Activated CD4-positive, alpha-beta T cell treated with anti-CD3 and anti-CD28 coated beads for 36 hours (primary cell): Measurements from ENCODE around the gene CRACR2A. TPM values are rescaled to one million over a fixed set of nuclear protein-coding genes. Genes with fewer than 3 reads are reported as not detected.

Experiments used
- ATAC-seq: fragments of 200-7000 bp; cut with Tn5 transposase; one replicate; pipeline ENCODE4 v1.10.0; 2021; ENCODE audit warnings: mild to moderate bottlenecking, moderate library complexity
- CTCF ChIA-PET: fragments of 350-600 bp; sonication (Branson Sonifier 250); formaldehyde crosslinking; loops from one replicate; lab custom pipeline; 2021; ENCODE audit warnings: antibody characterized with exemption; lab: Charles Lee
- POLR2A ChIA-PET: fragments of 350-600 bp; sonication (Branson Sonifier 250); formaldehyde crosslinking; loops from one replicate; lab custom pipeline; 2021; ENCODE audit warnings: antibody characterized with exemption, inconsistent platforms; lab: Charles Lee
- DNase-seq: peaks from one replicate; pipeline ENCODE4 v3.0.0-alpha.2; 2020
- H3K27ac Mint-ChIP-seq: one replicate; pipeline ENCODE4 v1.8.0; 2021; ENCODE audit warnings: mixed read lengths
- H3K27me3 Mint-ChIP-seq: one replicate; pipeline ENCODE4 v1.8.0; 2021; ENCODE audit warnings: mixed read lengths
- H3K36me3 Mint-ChIP-seq: one replicate; pipeline ENCODE4 v1.8.0; 2021; ENCODE audit warnings: low read depth, mixed read lengths
- H3K4me1 Mint-ChIP-seq: one replicate; pipeline ENCODE4 v1.8.0; 2021; ENCODE audit warnings: mixed read lengths
- H3K4me3 Mint-ChIP-seq: one replicate; pipeline ENCODE4 v1.8.0; 2021; ENCODE audit warnings: mild to moderate bottlenecking, moderate library complexity, mixed read lengths
- H3K9me3 Mint-ChIP-seq: one replicate; pipeline ENCODE4 v1.8.0; 2021; ENCODE audit warnings: low read depth, mixed read lengths
- intact Hi-C, 2 experiments: fragments of 100-400 bp; cut with DNase I in 1 of 2; cut with micrococcal nuclease in 1 of 2; formaldehyde crosslinking; loops; one replicate each; pipeline versions ENCODE4 v1.14.2 to v1.15.1; 2022 to 2024; cut with DNase I, micrococcal nuclease
- total RNA-seq, 2 experiments: library from RNA; stranded (reverse); gene quantifications; one replicate each; pipeline ENCODE4 v1.2.3, GENCODE V29; 2021

The CRACR2A gene
- total RNA-seq, 2 experiments from 2014 or later: 19.2 to 22.5 TPM

GRCh38 chr12:3723916-3724805, 28.7 kb downstream of the CRACR2A start:
- Mint-ChIP-seq H3K4me3 (no peak overlapping the region), H3K27ac (no peak overlapping the region), H3K4me1 (peaks cover 25% of the 10 kb centered on the region), H3K27me3 (no peaks in the 10 kb centered on the region), H3K9me3 (peaks cover 8% of the 10 kb centered on the region), H3K36me3 (peaks cover 58% of the 10 kb centered on the region)
- intact Hi-C loops: no loop called here
- ChIA-PET POLR2A (no interaction called here), CTCF (no interaction called here)
- DNase-seq (no peak), ATAC-seq (no peak)

DNA sequence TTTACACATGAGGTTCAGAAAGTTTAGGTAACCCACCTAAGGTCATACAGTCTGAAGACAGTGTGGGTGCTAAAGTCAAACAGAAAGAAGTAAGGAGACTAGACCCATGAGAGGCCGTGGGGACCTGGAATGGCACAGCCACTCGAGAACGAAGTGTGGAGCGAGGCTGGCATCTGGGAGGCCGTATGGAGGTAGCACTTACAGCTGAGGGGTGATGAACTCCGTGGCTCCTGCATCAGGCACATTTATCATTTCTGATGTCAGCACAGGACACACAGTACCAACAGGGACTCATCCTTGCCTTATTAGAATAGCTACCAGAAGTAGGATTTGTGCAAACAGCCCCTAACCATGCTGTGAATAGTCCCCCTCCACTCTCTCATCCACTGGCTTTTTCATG, 30.5 kb downstream of the CRACR2A start:
- intact Hi-C loops: no loop called here
- H3K9me3 Mint-ChIP-seq: peaks cover 8% of the 10 kb centered on the region
- ATAC-seq (no peak), DNase-seq (no peak)
- CTCF ChIA-PET: no interaction called here
- H3K4me3 Mint-ChIP-seq: no peak overlapping the region
- H3K36me3 Mint-ChIP-seq: peaks cover 62% of the 10 kb centered on the region
- peaks cover 9% of the 10 kb centered on the region for H3K4me1 Mint-ChIP-seq
- H3K27me3 Mint-ChIP-seq: no peaks in the 10 kb centered on the region
- POLR2A ChIA-PET: no interaction called here
- no peak overlapping the region for H3K27ac Mint-ChIP-seq

DNA sequence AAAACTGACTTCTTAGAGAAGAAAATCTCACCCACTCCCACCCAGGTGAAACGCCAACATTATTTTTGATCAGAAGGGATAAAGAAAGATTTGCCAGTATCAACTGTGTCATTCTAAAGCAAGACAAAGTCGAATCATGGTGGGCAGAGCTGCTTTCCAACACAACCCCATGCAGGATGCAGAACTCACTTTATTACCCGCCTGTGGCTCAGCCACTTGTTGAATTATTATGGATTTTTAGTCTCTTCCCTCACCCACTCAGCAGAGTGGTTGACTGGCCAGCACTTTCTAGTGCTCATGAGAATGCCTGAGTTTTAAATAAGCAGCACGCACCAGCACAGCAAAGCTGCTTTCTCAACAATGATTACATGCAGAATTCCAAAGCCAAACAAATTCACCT, 32.1 kb downstream of the CRACR2A start:
- H3K36me3 Mint-ChIP-seq: peaks cover 55% of the 10 kb centered on the region
- DNase-seq (no peak), ATAC-seq (no peak)
- intact Hi-C loops: no loop called here
- H3K4me3 Mint-ChIP-seq: no peak overlapping the region
- H3K4me1 Mint-ChIP-seq: peaks cover 7% of the 10 kb centered on the region
- POLR2A ChIA-PET: no interaction called here
- peaks cover 8% of the 10 kb centered on the region for H3K9me3 Mint-ChIP-seq
- H3K27ac Mint-ChIP-seq: no peak overlapping the region
- CTCF ChIA-PET: interaction anchor here (0.7 to 0.8 kb wide), 2 partner anchors 11 to 204 kb away, joined by 3 to 4 read pairs; no protein-coding TSS in a partner anchor
- no peaks in the 10 kb centered on the region for H3K27me3 Mint-ChIP-seq

DNA sequence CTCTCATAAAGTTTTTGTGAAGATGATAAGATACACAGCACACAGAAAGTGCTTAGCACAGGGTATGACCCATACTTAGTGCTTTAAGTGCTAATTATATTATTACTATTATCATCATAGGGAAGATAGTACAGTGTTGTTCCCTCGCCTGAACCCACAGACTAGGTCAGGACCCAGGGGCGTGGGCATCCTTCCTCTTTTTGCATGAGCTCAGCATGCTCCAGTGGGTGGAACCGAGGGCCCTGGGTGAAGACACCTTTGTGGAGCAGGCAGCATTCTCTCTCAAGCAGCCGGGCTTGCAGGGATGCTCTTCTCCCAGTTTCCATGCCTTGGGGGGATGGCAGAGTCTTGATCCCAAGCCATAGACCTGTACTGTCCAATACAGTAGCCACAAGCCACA, 34.8 kb downstream of the CRACR2A start:
- POLR2A ChIA-PET: no interaction called here
- CTCF ChIA-PET: no interaction called here
- no peaks in the 10 kb centered on the region for H3K27me3 Mint-ChIP-seq
- DNase-seq (no peak), ATAC-seq (no peak)
- intact Hi-C loops: no loop called here
- H3K4me1 Mint-ChIP-seq: peaks cover 11% of the 10 kb centered on the region
- H3K9me3 Mint-ChIP-seq: peaks cover 7% of the 10 kb centered on the region
- H3K27ac Mint-ChIP-seq: no peak overlapping the region
- H3K4me3 Mint-ChIP-seq: no peak overlapping the region
- peaks cover 38% of the 10 kb centered on the region for H3K36me3 Mint-ChIP-seq

DNA sequence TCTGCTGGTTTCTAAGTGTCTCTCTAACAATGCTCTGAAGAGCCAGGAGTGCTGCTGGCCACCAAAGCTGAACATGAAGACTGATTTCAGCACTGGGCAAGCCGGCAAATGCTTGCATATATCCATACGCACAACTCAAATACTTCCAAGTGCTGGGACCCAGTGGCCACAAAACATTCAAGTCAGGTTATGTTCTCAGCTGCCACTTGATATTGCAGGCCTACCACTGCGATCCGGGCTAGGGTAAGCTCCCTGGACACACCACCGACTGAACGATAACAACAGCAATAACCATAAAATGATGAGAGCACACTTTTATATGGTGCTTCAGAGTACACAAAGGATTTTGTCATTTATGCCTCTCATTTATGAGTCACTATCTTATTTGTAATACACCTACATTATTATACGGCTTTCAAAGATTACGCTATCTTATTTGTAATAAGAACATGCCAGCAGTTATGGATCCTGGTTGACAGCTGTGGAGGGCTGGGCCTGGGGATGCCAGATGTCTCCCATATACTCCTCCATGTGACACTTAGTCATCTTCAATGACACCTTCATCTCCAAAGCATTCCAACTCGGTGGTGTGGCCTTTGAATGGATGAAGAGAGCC, 35.5 kb downstream of the CRACR2A start:
- H3K4me3 Mint-ChIP-seq: no peak overlapping the region
- no peak overlapping the region for H3K27ac Mint-ChIP-seq
- no peak for DNase-seq
- no peaks in the 10 kb centered on the region for H3K27me3 Mint-ChIP-seq
- no peaks in the 10 kb centered on the region for H3K9me3 Mint-ChIP-seq
- peaks cover 11% of the 10 kb centered on the region for H3K4me1 Mint-ChIP-seq
- ChIA-PET CTCF (interaction anchor here (1.5 kb wide), 1 partner anchor 9 kb away, joined by 4 read pairs; no protein-coding TSS in a partner anchor), POLR2A (no interaction called here)
- H3K36me3 Mint-ChIP-seq: peaks cover 32% of the 10 kb centered on the region
- no peak for ATAC-seq
- intact Hi-C loops: no loop called here

GRCh38 chr12:3715999-3716398, 36.9 kb downstream of the CRACR2A start:
- intact Hi-C loops: no loop called here
- ChIA-PET CTCF (interaction anchor here (1.5 kb wide), 1 partner anchor 11 kb away, joined by 4 read pairs; no protein-coding TSS in a partner anchor), POLR2A (no interaction called here)
- DNase-seq (no peak), ATAC-seq (no peak)
- Mint-ChIP-seq H3K4me1 (peaks cover 14% of the 10 kb centered on the region), H3K36me3 (peaks cover 36% of the 10 kb centered on the region), H3K4me3 (no peak overlapping the region), H3K9me3 (no peaks in the 10 kb centered on the region), H3K27me3 (no peaks in the 10 kb centered on the region), H3K27ac (no peak overlapping the region)

- Mint-ChIP-seq H3K4me3 (no peak overlapping the region), H3K4me1 (peaks cover 14% of the 10 kb centered on the region), H3K9me3 (no peaks in the 10 kb centered on the region), H3K27me3 (no peaks in the 10 kb centered on the region), H3K36me3 (peaks cover 32% of the 10 kb centered on the region), H3K27ac (no peak overlapping the region)
- CTCF ChIA-PET: interaction anchor here (0.5 kb wide), 1 partner anchor 585 kb away, joined by 3 read pairs; no protein-coding TSS in a partner anchor
- POLR2A ChIA-PET: interaction anchor here (0.6 to 0.9 kb wide), 2 partner anchors 15 to 1962 kb away, joined by 3 to 4 read pairs; no protein-coding TSS in a partner anchor
- intact Hi-C loops: no loop called here
- ATAC-seq (no peak), DNase-seq (no peak)
Observed at GRCh38 chr12:3713947-3714346, 39.0 kb downstream of the CRACR2A start.

- H3K4me1 Mint-ChIP-seq: peaks cover 14% of the 10 kb centered on the region
- no peak overlapping the region for H3K4me3 Mint-ChIP-seq
- H3K9me3 Mint-ChIP-seq: no peaks in the 10 kb centered on the region
- H3K27me3 Mint-ChIP-seq: no peaks in the 10 kb centered on the region
- DNase-seq: no peak
- H3K27ac Mint-ChIP-seq: no peak overlapping the region
- peaks cover 30% of the 10 kb centered on the region for H3K36me3 Mint-ChIP-seq
- CTCF ChIA-PET: no interaction called here
- intact Hi-C loops: no loop called here
- POLR2A ChIA-PET: interaction anchor here (0.6 to 0.9 kb wide), 2 partner anchors 15 to 1961 kb away, joined by 3 to 4 read pairs; no protein-coding TSS in a partner anchor
- no peak for ATAC-seq
Observed at GRCh38 chr12:3713483-3713882, 39.4 kb downstream of the CRACR2A start.

GRCh38 chr12:3712209-3712992, 40.5 kb downstream of the CRACR2A start:
- Mint-ChIP-seq H3K4me3 (no peak overlapping the region), H3K36me3 (peaks cover 26% of the 10 kb centered on the region), H3K9me3 (no peaks in the 10 kb centered on the region), H3K4me1 (peaks cover 14% of the 10 kb centered on the region), H3K27ac (peak overlapping the region; percentile 29), H3K27me3 (no peaks in the 10 kb centered on the region)
- ATAC-seq (no peak), DNase-seq (no peak)
- intact Hi-C loops: no loop called here
- ChIA-PET CTCF (no interaction called here), POLR2A (no interaction called here)

GRCh38 chr12:3705354-3705675, 47.6 kb downstream of the CRACR2A start:
- H3K9me3 Mint-ChIP-seq: peaks cover 11% of the 10 kb centered on the region
- ChIA-PET POLR2A (no interaction called here), CTCF (interaction anchor here (0.5 to 0.6 kb wide), 2 partner anchors 365 to 510 kb away, joined by 3 to 5 read pairs; no protein-coding TSS in a partner anchor)
- no peaks in the 10 kb centered on the region for H3K27me3 Mint-ChIP-seq
- H3K4me1 Mint-ChIP-seq: no peaks in the 10 kb centered on the region
- no peak overlapping the region for H3K27ac Mint-ChIP-seq
- no peak for DNase-seq
- ATAC-seq: no peak
- H3K4me3 Mint-ChIP-seq: no peak overlapping the region
- intact Hi-C loops: no loop called here
- peaks cover 35% of the 10 kb centered on the region for H3K36me3 Mint-ChIP-seq
